ENCODE results near the gene FNDC11. TPM values are rescaled to one million over a fixed set of nuclear protein-coding genes. Genes with fewer than 3 reads are reported as not detected.

FNDC11 gene
- polyA plus RNA-seq, 2 of the 4 experiments (the other 2 are of a cell fraction), result 0.14 to 0.18 TPM

- TF ChIP-seq MAZ (IDR thresholded peaks at IDR 0.05; ENCODE audit: borderline replicate concordance, low read depth, low read length) (0 out of 2 replicates have a peak, but pooled peaks have one; percentile 39), CHD2 (IDR thresholded peaks at IDR 0.05; ENCODE audit: low read length, partially characterized antibody) (no peak), KDM1A (IDR thresholded peaks at IDR 0.05; ENCODE audit: low read depth) (no peak), CHD4 (IDR thresholded peaks at IDR 0.05; ENCODE audit: borderline replicate concordance) (no peak), EHMT2 (IDR thresholded peaks at IDR 0.05; ENCODE audit: low read depth) (no peak), TP53 (CRISPR knock-in tag; IDR thresholded peaks at IDR 0.05) (0 out of 2 replicates have a peak, but pooled peaks have one; percentile 22), HEYL (CRISPR knock-in tag; IDR thresholded peaks at IDR 0.05) (no peak), HOXB13 (CRISPR knock-in tag; IDR thresholded peaks at IDR 0.05; ENCODE audit: low read depth) (no peak), MAFK (IDR thresholded peaks at IDR 0.05; ENCODE audit: partially characterized antibody) (no peak), ZC3H11A (IDR thresholded peaks at IDR 0.05) (no peak), ZSCAN20 (CRISPR knock-in tag; IDR thresholded peaks at IDR 0.05) (no peak), EHF (CRISPR knock-in tag; IDR thresholded peaks at IDR 0.05) (0 out of 2 replicates have a peak, but pooled peaks have one; percentile 49), REST (IDR thresholded peaks at IDR 0.05) (no peak), CBX8 (IDR thresholded peaks at IDR 0.05) (no peak)
- TF ChIP-seq, protein P1, sequence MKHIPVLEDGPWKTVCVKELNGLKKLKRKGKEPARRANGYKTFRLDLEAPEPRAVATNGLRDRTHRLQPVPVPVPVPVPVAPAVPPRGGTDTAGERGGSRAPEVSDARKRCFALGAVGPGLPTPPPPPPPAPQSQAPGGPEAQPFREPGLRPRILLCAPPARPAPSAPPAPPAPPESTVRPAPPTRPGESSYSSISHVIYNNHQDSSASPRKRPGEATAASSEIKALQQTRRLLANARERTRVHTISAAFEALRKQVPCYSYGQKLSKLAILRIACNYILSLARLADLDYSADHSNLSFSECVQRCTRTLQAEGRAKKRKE (CRISPR knock-in tag; IDR thresholded peaks at IDR 0.05; ENCODE audit: low read depth), result no peak
- TF ChIP-seq, protein P2, sequence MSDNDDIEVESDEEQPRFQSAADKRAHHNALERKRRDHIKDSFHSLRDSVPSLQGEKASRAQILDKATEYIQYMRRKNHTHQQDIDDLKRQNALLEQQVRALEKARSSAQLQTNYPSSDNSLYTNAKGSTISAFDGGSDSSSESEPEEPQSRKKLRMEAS (IDR thresholded peaks at IDR 0.05), result peak; percentile 77
- TF ChIP-seq, protein P3, sequence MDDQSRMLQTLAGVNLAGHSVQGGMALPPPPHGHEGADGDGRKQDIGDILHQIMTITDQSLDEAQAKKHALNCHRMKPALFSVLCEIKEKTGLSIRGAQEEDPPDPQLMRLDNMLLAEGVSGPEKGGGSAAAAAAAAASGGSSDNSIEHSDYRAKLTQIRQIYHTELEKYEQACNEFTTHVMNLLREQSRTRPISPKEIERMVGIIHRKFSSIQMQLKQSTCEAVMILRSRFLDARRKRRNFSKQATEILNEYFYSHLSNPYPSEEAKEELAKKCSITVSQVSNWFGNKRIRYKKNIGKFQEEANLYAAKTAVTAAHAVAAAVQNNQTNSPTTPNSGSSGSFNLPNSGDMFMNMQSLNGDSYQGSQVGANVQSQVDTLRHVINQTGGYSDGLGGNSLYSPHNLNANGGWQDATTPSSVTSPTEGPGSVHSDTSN (IDR thresholded peaks at IDR 0.05), result peak; percentile 77
- TF ChIP-seq, protein P4, sequence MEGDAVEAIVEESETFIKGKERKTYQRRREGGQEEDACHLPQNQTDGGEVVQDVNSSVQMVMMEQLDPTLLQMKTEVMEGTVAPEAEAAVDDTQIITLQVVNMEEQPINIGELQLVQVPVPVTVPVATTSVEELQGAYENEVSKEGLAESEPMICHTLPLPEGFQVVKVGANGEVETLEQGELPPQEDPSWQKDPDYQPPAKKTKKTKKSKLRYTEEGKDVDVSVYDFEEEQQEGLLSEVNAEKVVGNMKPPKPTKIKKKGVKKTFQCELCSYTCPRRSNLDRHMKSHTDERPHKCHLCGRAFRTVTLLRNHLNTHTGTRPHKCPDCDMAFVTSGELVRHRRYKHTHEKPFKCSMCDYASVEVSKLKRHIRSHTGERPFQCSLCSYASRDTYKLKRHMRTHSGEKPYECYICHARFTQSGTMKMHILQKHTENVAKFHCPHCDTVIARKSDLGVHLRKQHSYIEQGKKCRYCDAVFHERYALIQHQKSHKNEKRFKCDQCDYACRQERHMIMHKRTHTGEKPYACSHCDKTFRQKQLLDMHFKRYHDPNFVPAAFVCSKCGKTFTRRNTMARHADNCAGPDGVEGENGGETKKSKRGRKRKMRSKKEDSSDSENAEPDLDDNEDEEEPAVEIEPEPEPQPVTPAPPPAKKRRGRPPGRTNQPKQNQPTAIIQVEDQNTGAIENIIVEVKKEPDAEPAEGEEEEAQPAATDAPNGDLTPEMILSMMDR (IDR thresholded peaks at IDR 0.05), result peak; percentile 94
- TF ChIP-seq, protein P5, sequence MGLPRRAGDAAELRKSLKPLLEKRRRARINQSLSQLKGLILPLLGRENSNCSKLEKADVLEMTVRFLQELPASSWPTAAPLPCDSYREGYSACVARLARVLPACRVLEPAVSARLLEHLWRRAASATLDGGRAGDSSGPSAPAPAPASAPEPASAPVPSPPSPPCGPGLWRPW (IDR thresholded peaks at IDR 0.05), result no peak
Observed at GRCh38 chr20:63537525-63538203, 16.3 kb upstream of the FNDC11 start (continued).
